ENCODE measurements around the gene GADD45A.

GRCh38 chr1:67736750-67737149, 51.7 kb downstream of the GADD45A start:
- TF ChIP-seq POLR2A (IDR thresholded peaks at IDR 0.05; ENCODE audit: low read depth, low read length) (no peak), POLR2AphosphoS5 (IDR thresholded peaks at IDR 0.05; ENCODE audit: low read depth, low read length) (no peak), TAF1 (IDR thresholded peaks at IDR 0.05; ENCODE audit: low read depth, low read length) (no peak), POU2F2 (IDR thresholded peaks at IDR 0.05; ENCODE audit: low read depth, low read length) (no peak), SPI1 (IDR thresholded peaks at IDR 0.05; ENCODE audit: low read depth, low read length) (no peak)

Measured in GM12891 (cell line).